HepG2 (cell line): ENCODE measurements around the gene MBD5. TPM values are rescaled to one million over a fixed set of nuclear protein-coding genes. Genes with fewer than 3 reads are reported as not detected.
A peak's percentile ranks its signal among the peaks of the same experiment; 100 is the strongest.

Experiments
- EZH2 ChIP-seq: conservative IDR thresholded peaks from 2 replicates; pipeline ENCODE4 v1.6.1; 2012; ENCODE audit warnings: mild to moderate bottlenecking, low read depth, low read length, moderate library complexity
- FLYWCH1 ChIP-seq: sonication (generic); formaldehyde crosslinking; IDR thresholded peaks from 2 replicates; pipeline ENCODE4 v1.8.1; 2023; ENCODE audit warnings: mild to moderate bottlenecking, missing genetic modification reagents
- HDAC6 ChIP-seq: fragments of 200-600 bp; sonication (generic); IDR thresholded peaks from 2 replicates; pipeline ENCODE4 v1.7.0; 2017; ENCODE audit warnings: mild to moderate bottlenecking, antibody characterized with exemption, low read length, low read depth
- MAF1 ChIP-seq: sonication (generic); formaldehyde crosslinking; IDR thresholded peaks from 2 replicates; pipeline ENCODE4 v1.5.0; 2020; ENCODE audit warnings: missing genetic modification reagents, borderline replicate concordance
- NONO ChIP-seq, 2 experiments: fragments of 450-650 bp in 1 of 2; sonication (generic) in 1 of 2; formaldehyde crosslinking in 1 of 2; IDR thresholded peaks in 1 of 2; conservative IDR thresholded peaks in 1 of 2; 2 replicates each; pipeline versions ENCODE4 v1.6.1 to v1.8.0; 2017 to 2022; ENCODE audit warnings: mild to moderate bottlenecking in 1 of 2, missing genetic modification reagents in 1 of 2, moderate library complexity in 1 of 2
- NRL ChIP-seq: sonication (generic); formaldehyde crosslinking; IDR thresholded peaks from 2 replicates; pipeline ENCODE4 v1.5.0; 2020; ENCODE audit warnings: missing genetic modification reagents, mild to moderate bottlenecking, moderate library complexity, borderline replicate concordance
- PAF1 ChIP-seq: IDR thresholded peaks from 2 replicates; pipeline ENCODE4 v1.6.1; 2016; ENCODE audit warnings: missing genetic modification reagents, missing compliant biosample characterization
- PAX8 ChIP-seq: sonication (generic); formaldehyde crosslinking; IDR thresholded peaks from 2 replicates; pipeline ENCODE4 v1.8.0; 2022; ENCODE audit warnings: mild to moderate bottlenecking, missing genetic modification reagents, borderline replicate concordance
- RBM39 ChIP-seq: fragments of 200-400 bp; formaldehyde crosslinking; IDR thresholded peaks from one replicate; pipeline ENCODE4 v1.6.1; 2018; ENCODE audit warnings: antibody characterized with exemption, mild to moderate bottlenecking, low read depth, low read length; ENCODE audit not compliant: poor library complexity, severe bottlenecking
- RFXAP ChIP-seq: sonication (generic); formaldehyde crosslinking; IDR thresholded peaks from 2 replicates; pipeline ENCODE4 v1.4.0; 2020; ENCODE audit warnings: missing genetic modification reagents, borderline replicate concordance
- SETDB1 ChIP-seq: sonication (generic); formaldehyde crosslinking; IDR thresholded peaks from 2 replicates; pipeline ENCODE4 v1.5.1; 2020; ENCODE audit warnings: missing genetic modification reagents, mild to moderate bottlenecking, borderline replicate concordance
- SSRP1 ChIP-seq: IDR thresholded peaks from 2 replicates; pipeline ENCODE4 v1.6.1; 2016; ENCODE audit warnings: control low read depth
- ZBTB38 ChIP-seq: sonication (generic); formaldehyde crosslinking; IDR thresholded peaks from 2 replicates; pipeline ENCODE4 v1.5.1; 2020; ENCODE audit warnings: mild to moderate bottlenecking, missing genetic modification reagents
- ZBTB44 ChIP-seq: sonication (generic); formaldehyde crosslinking; IDR thresholded peaks from 2 replicates; pipeline ENCODE4 v1.4.0; 2020; ENCODE audit warnings: missing genetic modification reagents
- ZKSCAN5 ChIP-seq: sonication (generic); formaldehyde crosslinking; IDR thresholded peaks from 2 replicates; pipeline ENCODE4 v1.5.1; 2020; ENCODE audit warnings: mild to moderate bottlenecking, missing genetic modification reagents
- ZNF20 ChIP-seq: sonication (generic); formaldehyde crosslinking; IDR thresholded peaks from 2 replicates; pipeline ENCODE4 v1.4.0; 2020; ENCODE audit warnings: mild to moderate bottlenecking, moderate library complexity, missing genetic modification reagents
- ZNF562 ChIP-seq: sonication (generic); formaldehyde crosslinking; IDR thresholded peaks from 2 replicates; pipeline ENCODE4 v1.8.0; 2022; ENCODE audit warnings: missing genetic modification reagents, borderline replicate concordance
- ZUFSP ChIP-seq: sonication (generic); formaldehyde crosslinking; IDR thresholded peaks from 2 replicates; pipeline ENCODE4 v1.9.0; 2021; ENCODE audit warnings: missing genetic modification reagents, mild to moderate bottlenecking, borderline replicate concordance
- polyA plus RNA-seq, 8 experiments: library from polyadenylated mRNA; depleted of rRNA in 3 of 8; stranded (reverse) in 7 of 8; unstranded in 1 of 8; fragments of >200 nt; fragmentation: Illumina TruSeq in 4 of 8; extraction: Trizol in 4 of 8; gene quantifications; 2 replicates each; pipeline versions ENCODE4 v1.2.1 to v1.2.3, GENCODE V29; 2011 to 2016; ENCODE audit warnings: low read depth in 4 of 8, missing spikeins in 1 of 8, mixed read lengths in 1 of 8; ENCODE audit not compliant: insufficient read depth in 1 of 8
- total RNA-seq, 5 experiments: library from RNA; depleted of rRNA; stranded (reverse); fragments of >200 nt; fragmentation: Illumina TruSeq; extraction: Trizol; gene quantifications; 2 replicates each; pipeline ENCODE4 v1.2.3, GENCODE V29; 2016; ENCODE audit warnings: low read depth in 1 of 5
- TF ChIP-seq, protein P1 (sequence below): sonication (generic); formaldehyde crosslinking; IDR thresholded peaks from 2 replicates; pipeline ENCODE4 v1.5.1; 2020; ENCODE audit warnings: mild to moderate bottlenecking, missing genetic modification reagents, moderate library complexity
- TF ChIP-seq, protein P2 (sequence below): sonication (generic); formaldehyde crosslinking; IDR thresholded peaks from 2 replicates; pipeline ENCODE4 v1.5.1; 2020; ENCODE audit warnings: missing genetic modification reagents, mild to moderate bottlenecking, borderline replicate concordance
- TF ChIP-seq, protein P3 (sequence below): IDR thresholded peaks from 2 replicates; pipeline ENCODE4 v1.6.1; 2016; ENCODE audit warnings: low read depth, borderline replicate concordance

MBD5 gene
- total and polyA plus RNA-seq, 2 of the 13 experiments (the other 11 are each of a cell fraction or from before 2014, with no cell fraction given) = 13.5 to 26.4 TPM

DNA sequence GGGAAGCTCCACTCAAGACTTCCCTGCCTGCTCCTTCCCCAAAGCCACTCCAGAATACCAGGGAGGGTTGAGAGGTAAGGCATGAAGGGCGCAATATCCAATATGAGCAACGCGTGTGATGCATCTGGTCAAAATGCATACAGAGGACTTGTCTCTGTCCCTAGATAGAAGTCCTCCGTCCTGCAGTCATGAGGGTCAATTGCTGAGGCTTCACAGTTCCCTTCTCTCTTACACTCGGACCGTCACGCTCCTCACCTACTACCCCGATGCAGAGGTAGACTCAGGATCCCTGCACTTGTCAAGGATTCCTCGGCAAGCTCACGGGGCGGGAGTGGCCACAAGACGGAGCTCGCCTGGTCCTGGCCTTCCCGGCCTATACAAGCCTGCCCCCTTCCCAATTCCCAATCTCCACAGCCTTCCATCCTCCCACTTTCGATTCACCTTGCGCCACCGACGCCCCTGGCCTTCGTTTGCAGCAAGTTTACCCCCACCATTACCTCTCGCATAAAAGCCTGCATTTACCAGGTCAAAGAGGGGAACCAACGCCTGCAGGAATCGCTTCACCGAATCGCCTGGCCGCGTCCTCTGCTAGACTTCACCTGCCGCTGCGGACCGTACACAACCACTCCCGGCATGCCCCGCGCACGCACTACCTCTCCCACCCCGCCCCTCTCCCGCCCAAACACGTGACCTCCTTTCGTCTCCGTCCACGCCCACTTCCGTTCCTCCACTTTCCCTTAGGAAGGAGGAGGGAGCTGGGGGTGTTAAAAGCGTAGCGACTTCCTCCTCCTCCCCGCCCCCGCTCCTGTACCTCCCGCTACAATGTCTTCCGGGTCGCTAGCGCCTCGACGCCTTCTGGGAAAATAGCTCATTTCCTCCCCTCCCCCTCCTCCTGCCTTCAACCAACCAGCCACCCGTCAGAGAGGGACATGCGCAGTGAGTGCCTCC is 506 bp upstream of the MBD5 start, which contains the start of gene ORC4 (continued):
- TF ChIP-seq SETDB1 (CRISPR knock-in tag) (no peak), ZBTB44 (no peak; the same call in 1 of the 2 replicates), NONO (IDR thresholded peaks at IDR 0.05) (no peak), NONO (CRISPR knock-in tag; conservative IDR thresholded peaks at IDR 0.05) (peak; percentile 97), ZUFSP (CRISPR knock-in tag) (no peak), FLYWCH1 (CRISPR knock-in tag) (peak; percentile 26; the same call in 1 of the 2 replicates), NRL (peak; percentile 99), EZH2 (no peak), PAF1 (CRISPR knock-in tag) (no peak), ZBTB38 (peak; percentile 98), SSRP1 (no peak; the same call in 1 of the 2 replicates), RBM39 (no peak), ZNF562 (no peak), PAX8 (CRISPR knock-in tag) (peak; percentile 95), ZKSCAN5 (0 out of 2 replicates have a peak, but pooled peaks have one; percentile 51), HDAC6 (no peak), RFXAP (CRISPR knock-in tag) (peak; percentile 91), MAF1 (CRISPR knock-in tag) (peak; percentile 93), ZNF20 (CRISPR knock-in tag) (no peak)
- TF ChIP-seq, protein P1, sequence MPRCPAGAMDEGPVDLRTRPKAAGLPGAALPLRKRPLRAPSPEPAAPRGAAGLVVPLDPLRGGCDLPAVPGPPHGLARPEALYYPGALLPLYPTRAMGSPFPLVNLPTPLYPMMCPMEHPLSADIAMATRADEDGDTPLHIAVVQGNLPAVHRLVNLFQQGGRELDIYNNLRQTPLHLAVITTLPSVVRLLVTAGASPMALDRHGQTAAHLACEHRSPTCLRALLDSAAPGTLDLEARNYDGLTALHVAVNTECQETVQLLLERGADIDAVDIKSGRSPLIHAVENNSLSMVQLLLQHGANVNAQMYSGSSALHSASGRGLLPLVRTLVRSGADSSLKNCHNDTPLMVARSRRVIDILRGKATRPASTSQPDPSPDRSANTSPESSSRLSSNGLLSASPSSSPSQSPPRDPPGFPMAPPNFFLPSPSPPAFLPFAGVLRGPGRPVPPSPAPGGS = peak; percentile 69; the same call in 1 of the 2 replicates
- TF ChIP-seq, protein P2, sequence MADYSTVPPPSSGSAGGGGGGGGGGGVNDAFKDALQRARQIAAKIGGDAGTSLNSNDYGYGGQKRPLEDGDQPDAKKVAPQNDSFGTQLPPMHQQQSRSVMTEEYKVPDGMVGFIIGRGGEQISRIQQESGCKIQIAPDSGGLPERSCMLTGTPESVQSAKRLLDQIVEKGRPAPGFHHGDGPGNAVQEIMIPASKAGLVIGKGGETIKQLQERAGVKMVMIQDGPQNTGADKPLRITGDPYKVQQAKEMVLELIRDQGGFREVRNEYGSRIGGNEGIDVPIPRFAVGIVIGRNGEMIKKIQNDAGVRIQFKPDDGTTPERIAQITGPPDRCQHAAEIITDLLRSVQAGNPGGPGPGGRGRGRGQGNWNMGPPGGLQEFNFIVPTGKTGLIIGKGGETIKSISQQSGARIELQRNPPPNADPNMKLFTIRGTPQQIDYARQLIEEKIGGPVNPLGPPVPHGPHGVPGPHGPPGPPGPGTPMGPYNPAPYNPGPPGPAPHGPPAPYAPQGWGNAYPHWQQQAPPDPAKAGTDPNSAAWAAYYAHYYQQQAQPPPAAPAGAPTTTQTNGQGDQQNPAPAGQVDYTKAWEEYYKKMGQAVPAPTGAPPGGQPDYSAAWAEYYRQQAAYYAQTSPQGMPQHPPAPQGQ (CRISPR knock-in tag) = no peak
- TF ChIP-seq, protein P3, sequence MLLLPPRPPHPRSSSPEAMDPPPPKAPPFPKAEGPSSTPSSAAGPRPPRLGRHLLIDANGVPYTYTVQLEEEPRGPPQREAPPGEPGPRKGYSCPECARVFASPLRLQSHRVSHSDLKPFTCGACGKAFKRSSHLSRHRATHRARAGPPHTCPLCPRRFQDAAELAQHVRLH = peak; percentile 97
